ENCODE data around the gene LAMB3. TPM values are rescaled to one million over a fixed set of nuclear protein-coding genes. Genes with fewer than 3 reads are reported as not detected.

Gene LAMB3
- total and polyA plus RNA-seq, 8 donors = 1.4 to 25.8 (median 3.4) TPM

GRCh38 chr1:209576392-209577197 is 75.6 kb downstream of the LAMB3 start:
- H3K27ac ChIP-seq = no peak overlapping the region
- FAIRE-seq = no peak
- intact Hi-C loops (cut with DNase I) = loop anchor here in 2 of 3 donors (5.0 to 10.0 kb wide), 3 partner anchors 58 to 166 kb away; no protein-coding TSS in a partner anchor
- H3K36me3 ChIP-seq = no peaks in the 10 kb centered on the region
- peak; percentile 81 to 92 (median 90) for TF ChIP-seq CTCF (IDR thresholded peaks at IDR 0.05)
- no peak overlapping the region for H3K4me3 ChIP-seq
- H3K4me1 ChIP-seq = no peaks in the 10 kb centered on the region
- peak; percentile 64 to 93 (median 84) for DNase-seq
- 16 to 20% methylated on average over 12 of the region's 12 CpGs for WGBS, 2 donors
- peak; percentile 91 to 100 (median 100) for ATAC-seq
- peaks cover 0 to 1% (median 0%) of the 10 kb centered on the region in 4 donors for H3K27me3 ChIP-seq
- no peaks in the 10 kb centered on the region for H3K9me3 ChIP-seq

GRCh38 chr1:209570743-209571142 is 81.5 kb downstream of the LAMB3 start:
- WGBS, 2 donors = 44 to 49% methylated on average over 3 of the region's 3 CpGs
- H3K4me3 ChIP-seq = no peak overlapping the region
- intact Hi-C loops (cut with DNase I) = loop anchor here in 1 of 3 donors (10.0 kb wide), 1 partner anchor 64 kb away; no protein-coding TSS in a partner anchor
- DNase-seq = no peak
- H3K4me1 ChIP-seq = no peaks in the 10 kb centered on the region
- FAIRE-seq = no peak
- H3K27ac ChIP-seq = no peak overlapping the region
- H3K9me3 ChIP-seq = no peaks in the 10 kb centered on the region
- no peak for TF ChIP-seq CTCF (IDR thresholded peaks at IDR 0.05)
- H3K27me3 ChIP-seq = peaks cover 0 to 10% (median 0%) of the 10 kb centered on the region in 4 donors
- ATAC-seq = no peak
- no peaks in the 10 kb centered on the region for H3K36me3 ChIP-seq

GRCh38 chr1:209569455-209570207 is 82.6 kb downstream of the LAMB3 start:
- no peak overlapping the region for H3K4me3 ChIP-seq
- H3K27me3 ChIP-seq = peaks cover 0 to 10% (median 0%) of the 10 kb centered on the region in 4 donors
- intact Hi-C loops (cut with DNase I) = loop anchor here in 2 of 3 donors (10.0 kb wide), 2 partner anchors 65 to 365 kb away; no protein-coding TSS in a partner anchor
- peak; percentile 61 to 85 (median 78) for ATAC-seq
- no peak for FAIRE-seq
- peak; percentile 76 to 86 (median 82) for TF ChIP-seq CTCF (IDR thresholded peaks at IDR 0.05)
- WGBS, 2 donors = 4 to 6% methylated on average over 9 of the region's 9 CpGs
- no peaks in the 10 kb centered on the region for H3K4me1 ChIP-seq
- H3K27ac ChIP-seq = no peak overlapping the region
- H3K36me3 ChIP-seq = no peaks in the 10 kb centered on the region
- peak; percentile 59 to 89 (median 75) for DNase-seq
- no peaks in the 10 kb centered on the region for H3K9me3 ChIP-seq

- H3K4me3 ChIP-seq = no peak overlapping the region
- no peaks in the 10 kb centered on the region for H3K9me3 ChIP-seq
- no peaks in the 10 kb centered on the region for H3K36me3 ChIP-seq
- ATAC-seq (no peak), DNase-seq (no peak), FAIRE-seq (no peak)
- no peak overlapping the region for H3K27ac ChIP-seq
- peaks cover 0 to 10% (median 0%) of the 10 kb centered on the region in 4 donors for H3K27me3 ChIP-seq
- no peaks in the 10 kb centered on the region for H3K4me1 ChIP-seq
- WGBS, 2 donors = 4 to 8% methylated on average over 1 of the region's 1 CpG
- intact Hi-C loops (cut with DNase I) = loop anchor here in 1 of 3 donors (10.0 kb wide), 1 partner anchor 363 kb away; no protein-coding TSS in a partner anchor
- no peak for TF ChIP-seq CTCF (IDR thresholded peaks at IDR 0.05)
These were observed 84.5 kb downstream of the LAMB3 start for GRCh38 chr1:209567698-209568175.
